WTC11 (cell line): ENCODE data around the gene UNC13D. TPM values are rescaled to one million over a fixed set of nuclear protein-coding genes. Genes with fewer than 3 reads are reported as not detected.

Experiments
- ATAC-seq: fragments of 200-7000 bp; cut with Tn5 transposase; 2 replicates; pipeline ENCODE4 v1.10.0; 2021; ENCODE audit warnings: mild to moderate bottlenecking, moderate library complexity
- CTCF ChIA-PET: fragments of 300-600 bp; sonication (Branson Sonifier 250); formaldehyde crosslinking; loops from one replicate; lab custom pipeline; 2021; ENCODE audit warnings: antibody characterized with exemption; lab: Charles Lee
- POLR2A ChIA-PET: fragments of 350-600 bp; sonication (Branson Sonifier 250); formaldehyde crosslinking; loops from one replicate; lab custom pipeline; 2021; ENCODE audit warnings: antibody characterized with exemption; lab: Charles Lee
- DNase-seq: peaks from one replicate; pipeline ENCODE4 v3.0.0; 2021; ENCODE audit warnings: low spot score
- H3K27ac Mint-ChIP-seq: 2 replicates; pipeline ENCODE4 v1.8.0; 2021; ENCODE audit warnings: mixed read lengths
- H3K27me3 Mint-ChIP-seq: 2 replicates; pipeline ENCODE4 v1.8.0; 2021; ENCODE audit warnings: low read depth, mild to moderate bottlenecking, moderate library complexity, mixed read lengths
- H3K36me3 Mint-ChIP-seq: 2 replicates; pipeline ENCODE4 v1.8.0; 2021; ENCODE audit warnings: mixed read lengths
- H3K4me1 Mint-ChIP-seq: 2 replicates; pipeline ENCODE4 v1.8.0; 2022; ENCODE audit warnings: mixed read lengths
- H3K4me3 Mint-ChIP-seq: 2 replicates; pipeline ENCODE4 v1.8.0; 2021; ENCODE audit warnings: mild to moderate bottlenecking, moderate library complexity, mixed read lengths
- H3K9me3 Mint-ChIP-seq: 2 replicates; pipeline ENCODE4 v1.8.0; 2021; ENCODE audit warnings: mixed read lengths
- CDX4 ChIP-seq: fragments of 250-450 bp; sonication (Bioruptor Pico); IDR thresholded peaks from 2 replicates; pipeline ENCODE4 v1.9.0; 2021; ENCODE audit warnings: moderate library complexity, mild to moderate bottlenecking, inconsistent platforms, borderline replicate concordance
- ERG ChIP-seq: fragments of 250-450 bp; sonication (Bioruptor Pico); IDR thresholded peaks from 2 replicates; pipeline ENCODE4 v1.8.0; 2021; ENCODE audit warnings: mild to moderate bottlenecking
- IRF2 ChIP-seq: sonication (generic); formaldehyde crosslinking; IDR thresholded peaks from 2 replicates; pipeline ENCODE4 v1.8.0; 2022; ENCODE audit warnings: low read depth, missing genetic modification reagents, borderline replicate concordance
- MXD4 ChIP-seq: fragments of 250-450 bp; sonication (Bioruptor Pico); IDR thresholded peaks from 2 replicates; pipeline ENCODE4 v1.8.0; 2021; ENCODE audit warnings: mild to moderate bottlenecking, moderate library complexity, borderline replicate concordance
- NFATC4 ChIP-seq: fragments of 250-450 bp; sonication (Bioruptor Pico); IDR thresholded peaks from 2 replicates; pipeline ENCODE4 v1.9.0; 2021; ENCODE audit warnings: mild to moderate bottlenecking
- NFYB ChIP-seq: sonication (generic); formaldehyde crosslinking; conservative IDR thresholded peaks from 2 replicates; pipeline ENCODE4 v1.8.0; 2022; ENCODE audit warnings: low read depth, missing genetic modification reagents
- SP1 ChIP-seq: sonication (generic); formaldehyde crosslinking; conservative IDR thresholded peaks from 2 replicates; pipeline ENCODE4 v1.8.1; 2022; ENCODE audit warnings: missing genetic modification reagents
- STAT6 ChIP-seq: sonication (generic); formaldehyde crosslinking; conservative IDR thresholded peaks from 2 replicates; pipeline ENCODE4 v1.8.1; 2023; ENCODE audit warnings: mild to moderate bottlenecking, low read depth, missing genetic modification reagents, moderate library complexity
- TP53 ChIP-seq: sonication (generic); formaldehyde crosslinking; IDR thresholded peaks from 2 replicates; pipeline ENCODE4 v1.8.1; 2023; ENCODE audit warnings: mild to moderate bottlenecking, missing genetic modification reagents
- ZBTB21 ChIP-seq: sonication (generic); formaldehyde crosslinking; IDR thresholded peaks from 2 replicates; pipeline ENCODE4 v1.8.1; 2023; ENCODE audit warnings: mild to moderate bottlenecking, missing genetic modification reagents, borderline replicate concordance
- ZNF263 ChIP-seq: sonication (generic); formaldehyde crosslinking; IDR thresholded peaks from 2 replicates; pipeline ENCODE4 v1.8.1; 2022; ENCODE audit warnings: low read depth, mild to moderate bottlenecking, moderate library complexity, missing genetic modification reagents
- total RNA-seq: library from RNA; stranded (reverse); gene quantifications from 3 replicates; pipeline ENCODE4 v1.2.3, GENCODE V29; 2021
- TF ChIP-seq, protein P1 (sequence below): fragments of 250-450 bp; sonication (Bioruptor Pico); conservative IDR thresholded peaks from 2 replicates; pipeline ENCODE4 v1.9.0; 2021; ENCODE audit warnings: mild to moderate bottlenecking
- TF ChIP-seq, protein P2 (sequence below): sonication (generic); formaldehyde crosslinking; IDR thresholded peaks from 2 replicates; pipeline ENCODE4 v1.8.1; 2023; ENCODE audit warnings: mild to moderate bottlenecking, missing genetic modification reagents, moderate library complexity
- TF ChIP-seq, protein P3 (sequence below): sonication (generic); formaldehyde crosslinking; IDR thresholded peaks from 2 replicates; pipeline ENCODE4 v1.8.1; 2022; ENCODE audit warnings: missing genetic modification reagents, borderline replicate concordance
- TF ChIP-seq, protein P4 (sequence below): sonication (generic); formaldehyde crosslinking; IDR thresholded peaks from 2 replicates; pipeline ENCODE4 v1.8.0; 2023; ENCODE audit warnings: missing genetic modification reagents
- TF ChIP-seq, protein P5 (sequence below): sonication (generic); formaldehyde crosslinking; IDR thresholded peaks from 2 replicates; pipeline ENCODE4 v1.8.0; 2022; ENCODE audit warnings: mild to moderate bottlenecking, missing genetic modification reagents

UNC13D gene
- total RNA-seq, 1 experiment from 2014 or later: 13.1 TPM

DNA sequence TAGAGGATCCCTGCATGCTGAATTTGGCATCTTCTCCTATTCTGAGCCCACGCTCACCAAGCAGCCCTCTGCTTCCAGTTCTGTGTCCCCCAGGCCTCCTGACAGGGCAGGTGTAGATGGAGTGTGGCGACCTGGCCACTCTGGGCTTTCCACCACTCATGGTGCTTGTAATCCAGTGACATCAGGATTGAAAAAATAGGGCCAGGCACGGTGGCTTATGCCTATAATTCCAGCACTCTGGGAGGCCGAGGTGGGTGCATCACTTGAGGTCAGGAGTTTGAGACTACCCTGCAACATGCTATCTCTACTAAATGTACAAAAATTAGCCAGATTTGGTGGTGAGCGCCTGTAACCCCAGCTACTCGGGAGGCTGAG lies 30.2 kb downstream of the UNC13D start (continued):
- no peak for TF ChIP-seq CDX4 (CRISPR knock-in tag)
- no peak for TF ChIP-seq NFATC4 (CRISPR knock-in tag)

GRCh38 chr17:75813081-75814020 lies 30.9 kb downstream of the UNC13D start:
- H3K27me3 Mint-ChIP-seq: no peaks in the 10 kb centered on the region
- CTCF ChIA-PET: interaction anchor here (0.6 to 2.1 kb wide), 3 partner anchors 14 to 26 kb away, joined by 3 to 5 read pairs (median 4); no protein-coding TSS in a partner anchor
- no peaks in the 10 kb centered on the region for H3K4me1 Mint-ChIP-seq
- no peaks in the 10 kb centered on the region for H3K9me3 Mint-ChIP-seq
- no peak for TF ChIP-seq ERG (CRISPR knock-in tag)
- TF ChIP-seq STAT6: no peak
- no peak for TF ChIP-seq MXD4 (CRISPR knock-in tag)
- TF ChIP-seq, all 79 proteins: peak for 0
- POLR2A ChIA-PET: interaction anchor here (0.7 kb wide), 1 partner anchor 339 kb away, joined by 4 read pairs; no protein-coding TSS in a partner anchor
- ATAC-seq: no peak
- Mint-ChIP-seq H3K27ac (no peak overlapping the region), H3K4me3 (no peak overlapping the region), H3K36me3 (peaks cover 30% of the 10 kb centered on the region)
- DNase-seq: no peak

- POLR2A ChIA-PET: no interaction called here
- no peak for DNase-seq
- no peak for ATAC-seq
- Mint-ChIP-seq H3K9me3 (no peaks in the 10 kb centered on the region), H3K36me3 (peaks cover 28% of the 10 kb centered on the region), H3K4me3 (no peak overlapping the region), H3K4me1 (no peaks in the 10 kb centered on the region), H3K27ac (no peak overlapping the region), H3K27me3 (no peaks in the 10 kb centered on the region)
- CTCF ChIA-PET: interaction anchor here (0.6 to 2.1 kb wide), 4 partner anchors 15 to 40 kb away, joined by 3 to 5 read pairs (median 4); no protein-coding TSS in a partner anchor
- TF ChIP-seq IRF2 (CRISPR knock-in tag): no peak
- TF ChIP-seq, protein P1, sequence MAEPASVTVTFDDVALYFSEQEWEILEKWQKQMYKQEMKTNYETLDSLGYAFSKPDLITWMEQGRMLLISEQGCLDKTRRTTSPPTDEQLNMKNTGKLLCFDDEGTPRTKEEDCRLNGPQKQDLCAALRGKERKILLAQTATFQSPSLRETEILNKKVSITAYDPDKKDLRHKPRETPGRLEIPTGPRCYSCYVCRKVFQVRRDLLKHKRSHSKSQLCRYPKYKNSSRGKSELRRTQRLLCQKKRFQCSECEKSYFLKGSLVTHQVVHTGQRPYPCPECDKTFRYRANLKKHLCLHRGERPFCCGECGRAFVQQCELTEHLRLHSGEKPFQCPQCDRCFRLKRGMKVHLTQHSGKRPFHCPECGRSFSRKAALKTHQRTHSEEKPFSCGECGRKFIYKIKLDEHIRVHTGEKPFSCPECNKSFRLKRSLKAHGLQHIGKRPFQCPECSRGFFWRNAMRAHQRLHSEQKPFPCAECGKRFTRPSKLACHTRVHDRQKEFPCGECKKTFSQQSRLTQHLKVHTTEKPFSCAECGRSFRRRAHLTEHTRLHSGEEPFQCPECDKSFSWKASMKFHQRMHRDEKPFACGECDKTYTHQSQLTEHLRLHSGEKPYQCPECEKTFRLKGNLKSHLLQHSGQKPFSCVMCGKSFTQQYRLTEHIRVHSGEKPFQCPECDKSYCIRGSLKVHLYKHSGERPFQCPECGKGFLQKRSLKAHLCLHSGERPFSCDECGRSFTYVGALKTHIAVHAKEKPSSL (CRISPR knock-in tag): no peak
- TF ChIP-seq, protein P2, sequence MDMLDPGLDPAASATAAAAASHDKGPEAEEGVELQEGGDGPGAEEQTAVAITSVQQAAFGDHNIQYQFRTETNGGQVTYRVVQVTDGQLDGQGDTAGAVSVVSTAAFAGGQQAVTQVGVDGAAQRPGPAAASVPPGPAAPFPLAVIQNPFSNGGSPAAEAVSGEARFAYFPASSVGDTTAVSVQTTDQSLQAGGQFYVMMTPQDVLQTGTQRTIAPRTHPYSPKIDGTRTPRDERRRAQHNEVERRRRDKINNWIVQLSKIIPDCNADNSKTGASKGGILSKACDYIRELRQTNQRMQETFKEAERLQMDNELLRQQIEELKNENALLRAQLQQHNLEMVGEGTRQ (CRISPR knock-in tag): no peak
- TF ChIP-seq SP1 (CRISPR knock-in tag): no peak
- TF ChIP-seq NFYB (CRISPR knock-in tag): no peak
- TF ChIP-seq, protein P3, sequence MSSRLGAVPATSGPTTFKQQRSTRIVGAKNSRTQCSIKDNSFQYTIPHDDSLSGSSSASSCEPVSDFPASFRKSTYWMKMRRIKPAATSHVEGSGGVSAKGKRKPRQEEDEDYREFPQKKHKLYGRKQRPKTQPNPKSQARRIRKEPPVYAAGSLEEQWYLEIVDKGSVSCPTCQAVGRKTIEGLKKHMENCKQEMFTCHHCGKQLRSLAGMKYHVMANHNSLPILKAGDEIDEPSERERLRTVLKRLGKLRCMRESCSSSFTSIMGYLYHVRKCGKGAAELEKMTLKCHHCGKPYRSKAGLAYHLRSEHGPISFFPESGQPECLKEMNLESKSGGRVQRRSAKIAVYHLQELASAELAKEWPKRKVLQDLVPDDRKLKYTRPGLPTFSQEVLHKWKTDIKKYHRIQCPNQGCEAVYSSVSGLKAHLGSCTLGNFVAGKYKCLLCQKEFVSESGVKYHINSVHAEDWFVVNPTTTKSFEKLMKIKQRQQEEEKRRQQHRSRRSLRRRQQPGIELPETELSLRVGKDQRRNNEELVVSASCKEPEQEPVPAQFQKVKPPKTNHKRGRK: no peak
- no peak for TF ChIP-seq ZBTB21 (CRISPR knock-in tag)
- TF ChIP-seq, protein P4, sequence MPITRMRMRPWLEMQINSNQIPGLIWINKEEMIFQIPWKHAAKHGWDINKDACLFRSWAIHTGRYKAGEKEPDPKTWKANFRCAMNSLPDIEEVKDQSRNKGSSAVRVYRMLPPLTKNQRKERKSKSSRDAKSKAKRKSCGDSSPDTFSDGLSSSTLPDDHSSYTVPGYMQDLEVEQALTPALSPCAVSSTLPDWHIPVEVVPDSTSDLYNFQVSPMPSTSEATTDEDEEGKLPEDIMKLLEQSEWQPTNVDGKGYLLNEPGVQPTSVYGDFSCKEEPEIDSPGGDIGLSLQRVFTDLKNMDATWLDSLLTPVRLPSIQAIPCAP (CRISPR knock-in tag): no peak
- TF ChIP-seq, protein P5, sequence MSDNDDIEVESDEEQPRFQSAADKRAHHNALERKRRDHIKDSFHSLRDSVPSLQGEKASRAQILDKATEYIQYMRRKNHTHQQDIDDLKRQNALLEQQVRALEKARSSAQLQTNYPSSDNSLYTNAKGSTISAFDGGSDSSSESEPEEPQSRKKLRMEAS (CRISPR knock-in tag): no peak
- TF ChIP-seq ZNF263 (CRISPR knock-in tag): no peak
- no peak for TF ChIP-seq TP53 (CRISPR knock-in tag)
These were observed 31.8 kb downstream of the UNC13D start for GRCh38 chr17:75812096-75813013.
